GM19099 (cell line): ENCODE data around the gene MAP3K19.

ENCODE experiments used
- POLR2A ChIP-seq: IDR thresholded peaks from 3 replicates; pipeline ENCODE4 v1.6.1; 2011; ENCODE audit warnings: low read depth; ENCODE audit not compliant: insufficient read length; ENCODE audit errors: extremely low read depth

Gene MAP3K19

GRCh38 chr2:135021618-135022017, 25.6 kb downstream of the MAP3K19 start:
- no peak for TF ChIP-seq POLR2A

- TF ChIP-seq POLR2A, result no peak
Observed at GRCh38 chr2:135011633-135012032, 35.6 kb downstream of the MAP3K19 start.

- no peak for TF ChIP-seq POLR2A
Observed at GRCh38 chr2:135010200-135010942, 36.9 kb downstream of the MAP3K19 start.

DNA sequence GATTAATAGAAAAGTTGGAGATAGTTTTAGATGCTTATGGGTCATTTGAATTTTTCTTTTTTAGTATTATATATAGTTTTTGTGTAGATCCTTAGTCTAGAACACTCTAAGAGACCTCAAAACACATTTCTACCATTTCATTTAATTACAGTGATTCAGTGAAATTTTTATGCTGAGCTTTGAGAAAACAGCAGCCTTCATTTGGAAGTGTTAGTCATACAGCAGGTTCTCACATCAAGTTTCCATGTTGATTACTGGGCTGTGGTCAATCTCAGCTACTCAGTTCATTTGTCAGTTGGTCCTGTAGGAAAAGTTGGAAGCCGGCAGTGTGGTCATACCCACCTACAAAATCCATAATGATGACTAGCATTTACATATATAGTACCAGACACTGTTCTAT, 37.9 kb downstream of the MAP3K19 start:
- no peak for TF ChIP-seq POLR2A

DNA sequence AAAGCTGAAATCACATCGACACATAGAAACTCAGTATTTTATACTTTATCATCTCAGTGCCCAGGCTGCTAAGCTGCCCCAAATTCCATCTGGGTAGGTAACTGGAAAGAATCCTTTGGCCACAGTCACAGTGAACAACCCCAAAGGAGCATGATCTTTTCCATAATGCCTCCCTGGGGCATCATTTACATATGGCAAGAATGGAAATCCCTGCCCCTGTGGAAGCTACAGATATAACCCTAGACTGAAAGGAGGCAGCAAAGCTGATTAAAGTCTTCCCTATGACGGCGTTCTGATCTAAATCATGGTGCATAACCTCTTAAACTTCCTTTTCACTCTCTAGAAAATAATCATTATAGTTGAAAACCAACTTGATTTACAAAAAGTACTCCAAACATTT, 41.5 kb downstream of the MAP3K19 start:
- no peak for TF ChIP-seq POLR2A

DNA sequence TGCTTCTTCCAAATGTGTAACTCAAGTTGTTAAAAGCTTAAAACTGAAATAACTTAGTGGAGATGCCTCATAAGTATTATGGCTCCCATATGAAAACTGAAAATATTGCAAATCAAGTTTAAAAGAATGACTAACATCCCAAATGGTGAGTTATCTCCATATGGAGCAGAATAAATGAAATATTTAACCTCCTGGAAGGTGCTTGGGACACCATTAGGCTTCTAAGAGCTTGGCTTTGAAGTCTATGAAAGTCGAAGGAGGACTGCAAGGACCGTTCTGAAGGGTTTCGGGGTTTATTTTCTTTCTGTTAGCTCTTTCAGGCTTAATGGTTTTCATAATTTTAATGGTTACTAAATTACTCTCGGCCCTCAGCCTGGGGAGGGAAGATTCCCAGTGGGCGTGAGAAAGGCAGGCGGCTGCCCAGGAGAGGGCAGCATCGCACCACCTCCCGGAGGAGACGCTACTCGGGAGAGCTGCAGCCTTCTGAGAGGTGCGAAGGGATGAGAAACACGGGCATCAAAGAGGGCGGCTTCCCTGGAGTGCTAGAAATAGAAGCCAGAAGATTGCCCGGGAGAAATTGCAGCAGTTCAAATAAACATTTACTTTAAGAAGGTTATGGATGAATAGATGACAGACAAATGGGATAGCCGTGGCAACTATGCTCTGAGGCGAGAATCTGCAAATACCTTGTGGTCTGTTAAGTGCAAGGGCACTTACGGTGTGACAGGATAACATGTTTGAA, 43.1 kb downstream of the MAP3K19 start:
- no peak for TF ChIP-seq POLR2A

DNA sequence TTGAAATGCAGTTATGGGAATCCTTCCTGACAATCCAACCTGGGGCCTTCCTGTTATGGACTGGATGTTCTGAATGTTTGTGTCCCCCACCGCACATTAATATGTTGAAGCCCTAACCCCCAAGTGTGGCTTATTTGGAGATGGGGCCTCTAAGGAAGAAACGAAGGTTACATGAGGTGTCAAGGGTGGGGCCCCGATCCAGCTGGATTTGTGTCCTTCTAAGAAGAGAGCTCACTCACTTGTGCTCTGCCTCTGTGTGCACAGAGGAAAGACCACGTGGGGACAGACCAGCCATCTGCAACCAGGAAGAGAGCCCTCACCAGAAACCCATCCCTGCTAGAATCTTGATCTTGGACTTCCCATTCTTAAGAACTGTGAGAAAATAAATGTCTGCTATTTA, 44.4 kb downstream of the MAP3K19 start:
- TF ChIP-seq POLR2A, result no peak

DNA sequence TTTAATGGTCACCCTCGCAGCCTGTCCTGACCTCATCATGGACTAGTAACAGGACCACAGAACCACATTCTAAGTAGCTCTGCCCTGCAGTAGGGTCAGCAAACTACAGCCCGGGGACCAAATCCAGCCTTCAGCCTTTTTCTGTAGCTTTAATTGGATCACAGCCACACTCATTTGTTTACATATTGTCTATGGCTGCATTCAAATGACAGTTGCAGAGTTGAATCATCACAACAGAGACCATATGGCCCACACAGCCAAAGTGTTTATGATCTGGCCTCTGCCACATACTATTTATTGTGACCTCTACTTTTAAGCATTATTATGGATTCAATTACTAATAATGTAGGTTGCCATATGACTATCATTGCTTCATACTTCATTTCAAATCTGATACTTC, 47.7 kb downstream of the MAP3K19 start:
- TF ChIP-seq POLR2A, result no peak

GRCh38 chr2:134988994-134989605, 58.1 kb downstream of the MAP3K19 start:
- TF ChIP-seq POLR2A, result no peak

GRCh38 chr2:134985061-134985460, 62.2 kb downstream of the MAP3K19 start:
- no peak for TF ChIP-seq POLR2A

DNA sequence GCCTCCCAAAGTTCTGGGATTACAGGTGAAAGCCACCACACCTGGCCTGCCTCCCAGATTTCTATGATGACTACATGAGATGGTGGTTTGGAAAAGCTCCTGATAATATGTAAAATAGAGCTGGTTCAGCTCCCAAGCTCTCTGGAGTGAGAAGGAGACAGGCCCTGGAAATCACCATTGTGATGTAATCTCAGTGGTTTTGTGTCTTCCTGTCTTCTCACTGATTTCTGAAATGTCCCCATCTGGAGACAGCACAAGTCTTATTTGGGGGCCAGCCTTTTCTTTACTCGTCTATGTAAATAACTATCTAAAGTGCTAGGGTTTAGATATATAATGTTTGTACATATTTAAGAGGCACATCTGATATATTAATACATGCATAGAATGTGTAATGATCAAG, 64.6 kb downstream of the MAP3K19 start:
- no peak for TF ChIP-seq POLR2A

GRCh38 chr2:134980639-134981038, 66.6 kb downstream of the MAP3K19 start:
- no peak for TF ChIP-seq POLR2A

DNA sequence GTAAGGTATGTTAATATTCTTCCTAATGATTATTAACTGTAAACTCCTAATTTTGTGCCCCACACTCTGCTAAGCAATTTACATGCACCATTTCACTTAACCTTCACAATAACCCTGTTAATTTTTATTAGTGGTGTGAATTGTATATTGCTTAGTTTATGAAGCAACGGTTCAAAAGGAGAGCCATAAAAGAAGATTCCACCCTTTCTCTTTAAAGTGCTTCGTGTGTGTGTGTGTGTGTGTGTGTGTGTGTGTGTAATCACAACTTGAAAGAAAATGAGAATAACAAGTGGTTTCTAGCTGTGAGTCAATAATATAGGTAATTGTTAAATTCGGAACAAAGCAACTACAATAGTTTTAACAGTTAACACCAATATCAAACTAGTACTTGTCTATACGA, 68.0 kb downstream of the MAP3K19 start:
- TF ChIP-seq POLR2A, result no peak

DNA sequence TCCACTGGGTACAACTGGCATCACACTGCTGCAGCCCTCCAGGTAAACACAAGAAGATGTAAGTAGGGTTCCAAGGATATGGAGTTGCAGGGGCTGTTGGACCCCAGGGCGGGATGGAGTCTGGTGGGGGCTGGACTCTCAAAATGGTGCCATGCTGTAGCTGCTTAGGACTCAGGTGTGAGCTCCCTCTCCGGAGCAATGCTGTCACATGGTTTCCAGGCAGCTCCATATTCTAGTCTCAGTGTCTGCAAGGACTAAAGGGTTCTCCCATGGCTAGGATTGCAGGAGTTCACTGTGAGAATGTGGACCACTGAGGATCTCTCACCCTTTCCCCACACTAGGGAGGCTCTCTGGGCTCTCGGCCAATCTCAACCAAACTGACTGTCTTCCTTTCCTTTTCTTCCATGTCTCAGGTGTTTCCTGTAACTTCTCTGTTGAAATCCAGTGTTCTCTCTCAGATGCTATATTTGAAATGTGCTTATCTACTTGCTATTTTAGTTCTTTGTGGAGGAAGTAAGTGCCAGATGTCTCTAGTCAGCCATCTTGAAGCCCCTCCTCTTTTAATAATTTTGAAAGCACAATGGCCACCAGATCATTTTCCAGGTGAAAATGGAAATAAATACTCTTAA, 71.1 kb downstream of the MAP3K19 start:
- no peak for TF ChIP-seq POLR2A

DNA sequence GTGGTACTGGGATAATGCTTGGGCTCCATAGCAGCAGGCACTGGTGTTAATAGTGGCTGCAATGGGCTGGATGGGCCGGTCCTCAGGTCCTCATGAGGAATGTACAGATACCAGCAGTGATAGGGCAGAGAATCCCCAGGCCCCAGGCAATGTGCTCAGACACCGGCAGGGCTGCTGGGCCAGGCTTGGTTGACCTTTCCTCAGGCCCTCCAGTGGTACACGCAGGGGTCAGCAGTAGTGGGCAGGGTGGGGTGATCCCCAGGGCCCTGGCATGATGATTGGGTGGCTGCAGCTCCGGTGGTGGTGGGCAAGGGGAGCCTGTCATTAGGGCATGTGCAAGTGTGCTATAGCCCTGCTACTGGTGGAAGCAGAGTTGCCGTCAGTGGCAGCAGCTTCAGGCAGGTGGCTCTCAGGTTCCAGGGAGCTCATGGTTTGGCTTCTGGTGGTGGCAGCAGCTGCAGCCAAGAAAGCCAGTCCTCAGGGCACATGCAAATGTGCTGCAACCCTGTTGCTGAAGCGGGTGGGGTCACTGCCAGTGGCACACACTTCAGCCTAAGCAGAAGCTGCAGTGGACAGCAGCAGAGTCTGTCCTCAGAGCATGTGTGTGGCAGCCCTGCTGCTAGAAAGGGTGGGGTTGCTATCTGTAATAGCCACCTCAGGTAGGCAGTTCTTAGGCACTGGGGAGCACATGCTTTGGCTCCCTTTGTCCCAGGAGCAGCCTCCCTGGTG, 71.8 kb downstream of the MAP3K19 start:
- no peak for TF ChIP-seq POLR2A
